HepG2 (cell line): Measurements from ENCODE around the gene FBXO24. TPM values are rescaled to one million over a fixed set of nuclear protein-coding genes. Genes with fewer than 3 reads are reported as not detected.

Source experiments
- ATF1 ChIP-seq: IDR thresholded peaks from 2 replicates; pipeline ENCODE4 v1.6.1; 2016; ENCODE audit warnings: mild to moderate bottlenecking, control low read depth
- BHLHE40 ChIP-seq: IDR thresholded peaks from 2 replicates; pipeline ENCODE4 v1.6.1; 2011; ENCODE audit warnings: low read length, improper control_type of control experiment
- GFI1 ChIP-seq: sonication (generic); formaldehyde crosslinking; IDR thresholded peaks from 2 replicates; pipeline ENCODE4 v1.5.0; 2020; ENCODE audit warnings: missing genetic modification reagents, mild to moderate bottlenecking, borderline replicate concordance
- HOXD1 ChIP-seq: sonication (generic); formaldehyde crosslinking; IDR thresholded peaks from 2 replicates; pipeline ENCODE4 v1.5.0; 2020; ENCODE audit warnings: missing genetic modification reagents
- KDM2A ChIP-seq: sonication (generic); formaldehyde crosslinking; IDR thresholded peaks from 2 replicates; pipeline ENCODE4 v1.4.0; 2020; ENCODE audit warnings: low read depth, missing genetic modification reagents, borderline replicate concordance
- KLF15 ChIP-seq: sonication (generic); formaldehyde crosslinking; IDR thresholded peaks from 2 replicates; pipeline ENCODE4 v1.8.1; 2023; ENCODE audit warnings: borderline replicate concordance, mild to moderate bottlenecking, inconsistent platforms, missing genetic modification reagents, mixed read lengths
- LCORL ChIP-seq, 2 experiments: fragments of 450-650 bp in 1 of 2; sonication (generic) in 1 of 2; formaldehyde crosslinking in 1 of 2; IDR thresholded peaks; 2 replicates each; pipeline versions ENCODE4 v1.5.0 to v1.6.1; 2017 to 2020; ENCODE audit warnings: antibody characterized with exemption in 1 of 2, missing genetic modification reagents in 1 of 2
- NR0B2 ChIP-seq: sonication (generic); formaldehyde crosslinking; IDR thresholded peaks from 2 replicates; pipeline ENCODE4 v1.4.0; 2020; ENCODE audit warnings: mild to moderate bottlenecking, missing genetic modification reagents
- PHF20 ChIP-seq: sonication (generic); formaldehyde crosslinking; IDR thresholded peaks from 2 replicates; pipeline ENCODE4 v1.5.0; 2020; ENCODE audit warnings: mild to moderate bottlenecking, missing genetic modification reagents
- RCOR2 ChIP-seq: IDR thresholded peaks from 2 replicates; pipeline ENCODE4 v1.6.1; 2016; ENCODE audit warnings: missing biosample characterization, missing genetic modification reagents
- RFXANK ChIP-seq: IDR thresholded peaks from 2 replicates; pipeline ENCODE4 v1.6.1; 2016
- SP5 ChIP-seq: IDR thresholded peaks from 2 replicates; pipeline ENCODE4 v1.6.1; 2016; ENCODE audit warnings: low read depth, borderline replicate concordance
- TBX3 ChIP-seq: fragments of 450-650 bp; IDR thresholded peaks from 2 replicates; pipeline ENCODE4 v1.6.1; 2017; ENCODE audit warnings: antibody characterized with exemption, mild to moderate bottlenecking, inconsistent platforms, borderline replicate concordance
- TCF7L2 ChIP-seq: IDR thresholded peaks from 2 replicates; pipeline ENCODE4 v1.6.1; 2011; ENCODE audit warnings: mild to moderate bottlenecking, low read depth, low read length, moderate library complexity
- ZBTB10 ChIP-seq: sonication (generic); formaldehyde crosslinking; IDR thresholded peaks from 2 replicates; pipeline ENCODE4 v1.4.0; 2020; ENCODE audit warnings: missing genetic modification reagents, borderline replicate concordance
- ZMYM3 ChIP-seq: sonication (generic); formaldehyde crosslinking; IDR thresholded peaks from 2 replicates; pipeline ENCODE4 v1.5.1; 2020; ENCODE audit warnings: mild to moderate bottlenecking, missing genetic modification reagents
- ZNF10 ChIP-seq: sonication (generic); formaldehyde crosslinking; IDR thresholded peaks from 2 replicates; pipeline ENCODE4 v1.4.0; 2020; ENCODE audit warnings: mild to moderate bottlenecking, low read depth, missing genetic modification reagents, borderline replicate concordance
- ZNF503 ChIP-seq: sonication (generic); formaldehyde crosslinking; IDR thresholded peaks from 2 replicates; pipeline ENCODE4 v1.4.0; 2020; ENCODE audit warnings: missing genetic modification reagents
- ZNF550 ChIP-seq: sonication (generic); formaldehyde crosslinking; IDR thresholded peaks from 2 replicates; pipeline ENCODE4 v1.4.0; 2020; ENCODE audit warnings: mild to moderate bottlenecking, missing genetic modification reagents, borderline replicate concordance
- ZNF556 ChIP-seq: sonication (generic); formaldehyde crosslinking; IDR thresholded peaks from 2 replicates; pipeline ENCODE4 v1.4.0; 2020; ENCODE audit warnings: mild to moderate bottlenecking, missing genetic modification reagents, borderline replicate concordance
- ZNF580 ChIP-seq: IDR thresholded peaks from 2 replicates; pipeline ENCODE4 v1.6.1; 2016; ENCODE audit warnings: low read depth, borderline replicate concordance
- ZNF720 ChIP-seq: sonication (generic); formaldehyde crosslinking; IDR thresholded peaks from 2 replicates; pipeline ENCODE4 v1.4.0; 2020; ENCODE audit warnings: missing genetic modification reagents
- ZNF747 ChIP-seq: sonication (generic); formaldehyde crosslinking; IDR thresholded peaks from 2 replicates; pipeline ENCODE4 v1.8.1; 2023; ENCODE audit warnings: missing genetic modification reagents, mild to moderate bottlenecking, borderline replicate concordance
- ZNF749 ChIP-seq: sonication (generic); formaldehyde crosslinking; IDR thresholded peaks from 2 replicates; pipeline ENCODE4 v1.8.0; 2022; ENCODE audit warnings: mild to moderate bottlenecking, missing genetic modification reagents, moderate library complexity, borderline replicate concordance
- ZNF839 ChIP-seq: sonication (generic); formaldehyde crosslinking; IDR thresholded peaks from 2 replicates; pipeline ENCODE4 v1.4.0; 2020; ENCODE audit warnings: missing genetic modification reagents, mild to moderate bottlenecking, borderline replicate concordance
- polyA plus RNA-seq, 8 experiments: library from polyadenylated mRNA; depleted of rRNA in 3 of 8; stranded (reverse) in 7 of 8; unstranded in 1 of 8; fragments of >200 nt; fragmentation: Illumina TruSeq in 4 of 8; extraction: Trizol in 4 of 8; gene quantifications; 2 replicates each; pipeline versions ENCODE4 v1.2.1 to v1.2.3, GENCODE V29; 2011 to 2016; ENCODE audit warnings: low read depth in 4 of 8, missing spikeins in 1 of 8, mixed read lengths in 1 of 8; ENCODE audit not compliant: insufficient read depth in 1 of 8
- total RNA-seq, 5 experiments: library from RNA; depleted of rRNA; stranded (reverse); fragments of >200 nt; fragmentation: Illumina TruSeq; extraction: Trizol; gene quantifications; 2 replicates each; pipeline ENCODE4 v1.2.3, GENCODE V29; 2016; ENCODE audit warnings: low read depth in 1 of 5

The FBXO24 gene
- total and polyA plus RNA-seq, 2 of the 13 experiments (the other 11 are each of a cell fraction or from before 2014, with no cell fraction given): 0.20 to 0.55 TPM

- TF ChIP-seq ATF1 (CRISPR knock-in tag) (peak; percentile 93), RCOR2 (CRISPR knock-in tag) (no peak; the same call in 1 of the 2 replicates), NR0B2 (CRISPR knock-in tag) (peak; percentile 83; the same call in 1 of the 2 replicates), TBX3 (peak; percentile 50; the same call in 1 of the 2 replicates), KLF15 (peak; percentile 74; the same call in 1 of the 2 replicates), PHF20 (CRISPR knock-in tag) (no peak), ZMYM3 (CRISPR knock-in tag) (no peak), ZNF503 (CRISPR knock-in tag) (no peak), SP5 (CRISPR knock-in tag) (peak; percentile 49; the same call in 1 of the 2 replicates), TCF7L2 (no peak), GFI1 (CRISPR knock-in tag) (peak; percentile 57; the same call in 1 of the 2 replicates), ZBTB10 (CRISPR knock-in tag) (no peak), ZNF747 (CRISPR knock-in tag) (no peak), ZNF580 (peak; percentile 67; the same call in 1 of the 2 replicates), ZNF839 (CRISPR knock-in tag) (no peak), ZNF720 (CRISPR knock-in tag) (no peak), BHLHE40 (peak; percentile 76), ZNF550 (CRISPR knock-in tag) (0 out of 2 replicates have a peak, but pooled peaks have one; percentile 81), KDM2A (CRISPR knock-in tag) (no peak), ZNF749 (CRISPR knock-in tag) (peak; percentile 58; the same call in 1 of the 2 replicates), HOXD1 (CRISPR knock-in tag) (peak; percentile 17; the same call in 1 of the 2 replicates), LCORL (IDR thresholded peaks at IDR 0.05) (no peak), LCORL (CRISPR knock-in tag; IDR thresholded peaks at IDR 0.05) (peak; percentile 36; the same call in 1 of the 2 replicates), ZNF10 (CRISPR knock-in tag) (no peak), ZNF556 (CRISPR knock-in tag) (peak; percentile 63; the same call in 1 of the 2 replicates), RFXANK (CRISPR knock-in tag) (no peak; the same call in 1 of the 2 replicates)
Measured at GRCh38 chr7:100538654-100539435, 47.3 kb upstream of the FBXO24 start, which contains the start of gene AGFG2 (continued).
